B cell (primary cell): ENCODE data around the gene GET4. TPM values are rescaled to one million over a fixed set of nuclear protein-coding genes. Genes with fewer than 3 reads are reported as not detected.

ENCODE experiments used
- ATAC-seq: fragments of 200-7000 bp; cut with Tn5 transposase; one replicate; pipeline ENCODE4 v1.10.0; 2021; ENCODE audit warnings: low read depth, mild to moderate bottlenecking, moderate number of reproducible peaks, moderate library complexity
- CTCF ChIA-PET: fragments of 350-600 bp; sonication (Branson Sonifier 250); formaldehyde crosslinking; loops from one replicate; lab custom pipeline; 2021; ENCODE audit warnings: antibody characterized with exemption, inconsistent platforms; lab: Charles Lee
- POLR2A ChIA-PET: fragments of 350-600 bp; sonication (Branson Sonifier 250); formaldehyde crosslinking; loops from one replicate; lab custom pipeline; 2021; ENCODE audit warnings: antibody characterized with exemption; lab: Charles Lee
- DNase-seq: peaks from one replicate; pipeline ENCODE4 v3.0.0; 2013
- H2AFZ ChIP-seq: 2 replicates; pipeline ENCODE4 v1.6.1; 2012; ENCODE audit warnings: mild to moderate bottlenecking, low read depth, low read length; ENCODE audit not compliant: insufficient read depth, poor library complexity, severe bottlenecking
- H3K27ac ChIP-seq, 2 donors: 1 replicate in 1 of 2; 2 replicates in 1 of 2; pipeline ENCODE4 v1.5.1; 2012 to 2013; ENCODE audit warnings: low read length in 2 of 2, mild to moderate bottlenecking in 2 of 2, moderate library complexity in 1 of 2
- H3K27me3 ChIP-seq, 4 experiments: fragments of 200-600 bp in 1 of 4; sonication (generic) in 1 of 4; replicated peaks in 1 of 4; 1 replicate in 2 of 4; 2 replicates in 2 of 4; pipeline versions ENCODE4 v1.6.1 to v1.7.0; 2013 to 2016; ENCODE audit warnings: low read length in 3 of 4, mild to moderate bottlenecking in 2 of 4, mixed read lengths in 1 of 4, moderate library complexity in 1 of 4; ENCODE audit not compliant: insufficient read depth in 4 of 4, control insufficient read depth in 3 of 4; ENCODE audit errors: control extremely low read depth in 1 of 4
- H3K36me3 ChIP-seq, 2 experiments: replicated peaks in 1 of 2; 1 replicate in 1 of 2; 2 replicates in 1 of 2; pipeline versions ENCODE4 v1.6.1 to v1.7.1; 2013; ENCODE audit warnings: low read length in 1 of 2; ENCODE audit not compliant: insufficient read depth in 2 of 2, control insufficient read depth in 1 of 2; ENCODE audit errors: control extremely low read depth in 1 of 2, extremely low read depth in 1 of 2
- H3K4me1 ChIP-seq, 2 donors: fragments of 200-600 bp in 1 of 2; sonication (generic) in 1 of 2; 1 replicate in 1 of 2; 2 replicates in 1 of 2; pipeline versions ENCODE4 v1.5.1 to v1.6.1; 2013 to 2017; ENCODE audit warnings: low read length in 2 of 2; ENCODE audit not compliant: control insufficient read depth in 2 of 2, insufficient read depth in 2 of 2
- H3K4me2 ChIP-seq: replicated peaks from 2 replicates; pipeline ENCODE3; 2012; ENCODE audit warnings: mild to moderate bottlenecking, low read depth, low read length; ENCODE audit not compliant: poor library complexity, severe bottlenecking
- H3K4me3 ChIP-seq, 5 experiments: fragments of 200-600 bp in 1 of 5; sonication (generic) in 1 of 5; 1 replicate in 3 of 5; 2 replicates in 2 of 5; pipeline versions ENCODE4 v1.5.1 to v1.7.0; 2011 to 2016; ENCODE audit warnings: low read length in 4 of 5, mild to moderate bottlenecking in 4 of 5, low read depth in 2 of 5, control low read depth in 1 of 5, moderate library complexity in 1 of 5; ENCODE audit not compliant: insufficient read depth in 1 of 5; ENCODE audit errors: control extremely low read depth in 1 of 5, extremely low read depth in 1 of 5
- H3K79me2 ChIP-seq: fragments of 200-600 bp; sonication (generic); one replicate; pipeline ENCODE4 v1.6.0; 2016; ENCODE audit warnings: low read length; ENCODE audit not compliant: control insufficient read depth, insufficient read depth
- H3K9ac ChIP-seq: fragments of 200-600 bp; sonication (generic); 2 replicates; pipeline ENCODE4 v1.6.1; 2017; ENCODE audit warnings: mild to moderate bottlenecking, low read length, moderate library complexity
- H3K9me3 ChIP-seq, 3 donors: one replicate each; pipeline versions ENCODE4 v1.6.1 to v1.7.1; 2013; ENCODE audit warnings: low read length in 2 of 3; ENCODE audit not compliant: control insufficient read depth in 2 of 3, insufficient read depth in 1 of 3; ENCODE audit errors: control extremely low read depth in 1 of 3
- H4K20me1 ChIP-seq: 2 replicates; pipeline ENCODE4 v1.6.0; 2012; ENCODE audit warnings: mild to moderate bottlenecking, low read length; ENCODE audit not compliant: insufficient read depth, control insufficient read depth, poor library complexity, severe bottlenecking
- H3K27ac Mint-ChIP-seq: one replicate; pipeline ENCODE4 v1.8.0; 2021; ENCODE audit warnings: mixed read lengths
- H3K27me3 Mint-ChIP-seq: one replicate; pipeline ENCODE4 v1.8.0; 2021; ENCODE audit warnings: mixed read lengths
- H3K4me1 Mint-ChIP-seq: one replicate; pipeline ENCODE4 v1.8.0; 2021; ENCODE audit warnings: mixed read lengths
- H3K4me3 Mint-ChIP-seq: one replicate; pipeline ENCODE4 v1.8.0; 2021; ENCODE audit warnings: mixed read lengths
- H3K9me3 Mint-ChIP-seq: one replicate; pipeline ENCODE4 v1.8.0; 2022; ENCODE audit warnings: mixed read lengths; ENCODE audit not compliant: insufficient read depth
- CTCF ChIP-seq: fragments of 200-600 bp; IDR thresholded peaks from one replicate; pipeline ENCODE4 v1.8.0; 2022; ENCODE audit warnings: antibody characterized with exemption, mild to moderate bottlenecking
- EZH2 ChIP-seq: IDR thresholded peaks from 2 replicates; pipeline ENCODE4 v1.6.1; 2012; ENCODE audit warnings: borderline replicate concordance, low read depth, mild to moderate bottlenecking, moderate library complexity, low read length; ENCODE audit not compliant: insufficient read depth, poor library complexity, severe bottlenecking
- WGBS: methylation state at CpG from one replicate; pipeline ENCODE4 v1.1.5; 2013; ENCODE audit warnings: missing lambda C conversion rate; ENCODE audit not compliant: insufficient coverage; 5-methylcytosine and 5-hydroxymethylcytosine counted together
- intact Hi-C: fragments of 100-400 bp; cut with micrococcal nuclease; formaldehyde crosslinking; loops from one replicate; pipeline ENCODE4 v1.10.0; 2022
- polyA plus RNA-seq: library from polyadenylated mRNA; depleted of rRNA; stranded (reverse); fragments of >200 nt; gene quantifications from 2 replicates; pipeline ENCODE4 v1.2.3, GENCODE V29; 2012
- total RNA-seq, 2 donors: library from RNA; stranded (reverse); fragments of 120-200 nt in 1 of 2; gene quantifications; 1 replicate in 1 of 2; 2 replicates in 1 of 2; pipeline versions ENCODE4 v1.2.3 to v1.2.4, GENCODE V29; 2013 to 2022

The GET4 gene
- total and polyA plus RNA-seq, 2 donors (not counting 1 experiment from before 2014, with no cell fraction given): 53.5 to 65.5 TPM

- TF ChIP-seq CTCF: no peak
- TF ChIP-seq EZH2: no peak
- Mint-ChIP-seq H3K4me3 (no peak overlapping the region), H3K27ac (no peak overlapping the region), H3K4me1 (peaks cover 3% of the 10 kb centered on the region), H3K9me3 (no peaks in the 10 kb centered on the region), H3K27me3 (no peaks in the 10 kb centered on the region)
- Histone ChIP-seq H4K20me1 (no peaks in the 10 kb centered on the region), H3K9ac (no peak overlapping the region), H2AFZ (no peak overlapping the region), H3K4me3 (no peak overlapping the region), H3K79me2 (no peaks in the 10 kb centered on the region), H3K9me3 (peaks cover 0 to 2% (median 0%) of the 10 kb centered on the region in 3 donors), H3K36me3 (no peaks in the 10 kb centered on the region), H3K4me2 (no peak overlapping the region), H3K27ac (no peak overlapping the region), H3K4me1 (peaks cover 4 to 7% of the 10 kb centered on the region in 2 donors), H3K27me3 (no peaks in the 10 kb centered on the region)
- DNase-seq (no peak), ATAC-seq (no peak)
- CTCF ChIA-PET: no interaction called here
- intact Hi-C loops: loop anchor here (10.0 kb wide), 1 partner anchor 149 kb away; no protein-coding TSS in a partner anchor
- POLR2A ChIA-PET: no interaction called here
- 89% methylated on average over 42 of the region's 43 CpGs for WGBS
Measured at GRCh38 chr7:915291-916218, 39.2 kb downstream of the GET4 start.
